Suprapubic skin (tissue), 4 donors: ENCODE results near the gene IL20RA. TPM values are rescaled to one million over a fixed set of nuclear protein-coding genes. Genes with fewer than 3 reads are reported as not detected.

Source experiments
- DNase-seq, 2 donors: peaks; one replicate each; pipeline ENCODE4 v3.0.0-alpha.2; 2019; ENCODE audit warnings: low spot score in 2 of 2
- H3K27ac ChIP-seq: fragments of 200-600 bp; sonication (generic); one replicate; pipeline ENCODE4 v1.5.1; 2019
- H3K27me3 ChIP-seq: fragments of 200-600 bp; sonication (generic); one replicate; pipeline ENCODE4 v1.5.1; 2019
- H3K36me3 ChIP-seq: fragments of 200-600 bp; sonication (generic); one replicate; pipeline ENCODE4 v1.5.1; 2019
- H3K4me1 ChIP-seq: fragments of 200-600 bp; sonication (generic); one replicate; pipeline ENCODE4 v1.5.1; 2019
- H3K4me3 ChIP-seq: fragments of 200-600 bp; sonication (generic); one replicate; pipeline ENCODE4 v1.5.1; 2019; ENCODE audit warnings: mild to moderate bottlenecking
- H3K9me3 ChIP-seq: fragments of 200-600 bp; sonication (generic); one replicate; pipeline ENCODE4 v1.5.1; 2019
- EP300 ChIP-seq: sonication (generic); formaldehyde crosslinking; IDR thresholded peaks from one replicate; pipeline ENCODE4 v1.6.1; 2017; ENCODE audit warnings: antibody characterized with exemption
- POLR2A ChIP-seq, 2 donors: fragments of 450-650 bp; IDR thresholded peaks; one replicate each; pipeline ENCODE4 v1.6.1; 2017; ENCODE audit warnings: antibody characterized with exemption in 2 of 2, mild to moderate bottlenecking in 2 of 2, moderate library complexity in 2 of 2
- POLR2AphosphoS5 ChIP-seq, 3 donors: sonication (generic); formaldehyde crosslinking; IDR thresholded peaks; one replicate each; pipeline ENCODE4 v1.6.1; 2017; ENCODE audit warnings: antibody characterized with exemption in 3 of 3
- WGBS: methylation state at CpG from one replicate; pipeline ENCODE4 v1.1.5; 2018; 5-methylcytosine and 5-hydroxymethylcytosine counted together
- total RNA-seq, 4 donors: library from RNA; depleted of rRNA; stranded (reverse); fragments of >200 nt; gene quantifications; one replicate each; pipeline ENCODE4 v1.1.0, GENCODE V29; 2016
- TF ChIP-seq, protein P1 (sequence below), 2 donors: fragments of 200-600 bp in 1 of 2; fragments of 450-650 bp in 1 of 2; sonication (generic) in 1 of 2; IDR thresholded peaks; one replicate each; pipeline ENCODE4 v1.5.1; 2016 to 2019; ENCODE audit warnings: antibody characterized with exemption in 2 of 2, mild to moderate bottlenecking in 1 of 2, moderate library complexity in 1 of 2

The IL20RA gene
- total RNA-seq, 4 donors from 2014 or later, result 64.4 to 88.8 (median 72.2) TPM

- no peak for DNase-seq
- Histone ChIP-seq H3K27ac (no peak overlapping the region), H3K27me3 (peaks cover 19% of the 10 kb centered on the region), H3K9me3 (peaks cover 6% of the 10 kb centered on the region), H3K4me1 (no peaks in the 10 kb centered on the region), H3K4me3 (no peak overlapping the region), H3K36me3 (no peaks in the 10 kb centered on the region)
- WGBS, result 76% methylated on average over 3 of the region's 5 CpGs
- TF ChIP-seq, protein P1, sequence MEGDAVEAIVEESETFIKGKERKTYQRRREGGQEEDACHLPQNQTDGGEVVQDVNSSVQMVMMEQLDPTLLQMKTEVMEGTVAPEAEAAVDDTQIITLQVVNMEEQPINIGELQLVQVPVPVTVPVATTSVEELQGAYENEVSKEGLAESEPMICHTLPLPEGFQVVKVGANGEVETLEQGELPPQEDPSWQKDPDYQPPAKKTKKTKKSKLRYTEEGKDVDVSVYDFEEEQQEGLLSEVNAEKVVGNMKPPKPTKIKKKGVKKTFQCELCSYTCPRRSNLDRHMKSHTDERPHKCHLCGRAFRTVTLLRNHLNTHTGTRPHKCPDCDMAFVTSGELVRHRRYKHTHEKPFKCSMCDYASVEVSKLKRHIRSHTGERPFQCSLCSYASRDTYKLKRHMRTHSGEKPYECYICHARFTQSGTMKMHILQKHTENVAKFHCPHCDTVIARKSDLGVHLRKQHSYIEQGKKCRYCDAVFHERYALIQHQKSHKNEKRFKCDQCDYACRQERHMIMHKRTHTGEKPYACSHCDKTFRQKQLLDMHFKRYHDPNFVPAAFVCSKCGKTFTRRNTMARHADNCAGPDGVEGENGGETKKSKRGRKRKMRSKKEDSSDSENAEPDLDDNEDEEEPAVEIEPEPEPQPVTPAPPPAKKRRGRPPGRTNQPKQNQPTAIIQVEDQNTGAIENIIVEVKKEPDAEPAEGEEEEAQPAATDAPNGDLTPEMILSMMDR (IDR thresholded peaks at IDR 0.05), result no peak
- no peak for TF ChIP-seq EP300
- no peak for TF ChIP-seq POLR2AphosphoS5 (IDR thresholded peaks at IDR 0.05)
- no peak for TF ChIP-seq POLR2A (IDR thresholded peaks at IDR 0.05)
Observed at GRCh38 chr6:137070303-137070702, 25.5 kb upstream of the IL20RA start.

- Histone ChIP-seq H3K4me1 (no peaks in the 10 kb centered on the region), H3K27me3 (peaks cover 19% of the 10 kb centered on the region), H3K36me3 (no peaks in the 10 kb centered on the region), H3K9me3 (peaks cover 6% of the 10 kb centered on the region), H3K27ac (no peak overlapping the region), H3K4me3 (no peak overlapping the region)
- no peak for DNase-seq
- WGBS, result 79% methylated on average over 2 of the region's 2 CpGs
- TF ChIP-seq POLR2AphosphoS5 (IDR thresholded peaks at IDR 0.05) (no peak), POLR2A (IDR thresholded peaks at IDR 0.05) (no peak), EP300 (no peak)
- TF ChIP-seq, protein P1 (IDR thresholded peaks at IDR 0.05), result no peak
Observed at GRCh38 chr6:137067399-137067798, 22.6 kb upstream of the IL20RA start.

- 94% methylated on average over 3 of the region's 3 CpGs for WGBS
- no peaks in the 10 kb centered on the region for H3K36me3 ChIP-seq
- H3K4me3 ChIP-seq, result no peak overlapping the region
- no peaks in the 10 kb centered on the region for H3K9me3 ChIP-seq
- no peaks in the 10 kb centered on the region for H3K4me1 ChIP-seq
- no peaks in the 10 kb centered on the region for H3K27me3 ChIP-seq
- H3K27ac ChIP-seq, result no peak overlapping the region
- TF ChIP-seq, protein P1 (IDR thresholded peaks at IDR 0.05), result no peak
- no peak for TF ChIP-seq POLR2AphosphoS5 (IDR thresholded peaks at IDR 0.05)
- TF ChIP-seq POLR2A (IDR thresholded peaks at IDR 0.05), result no peak
- no peak for TF ChIP-seq EP300
- no peak for DNase-seq
Observed at GRCh38 chr6:137058037-137058436, 13.3 kb upstream of the IL20RA start.

GRCh38 chr6:137056121-137056880, 11.5 kb upstream of the IL20RA start:
- Histone ChIP-seq H3K4me3 (no peak overlapping the region), H3K27me3 (peaks cover 5% of the 10 kb centered on the region), H3K27ac (no peak overlapping the region), H3K9me3 (no peaks in the 10 kb centered on the region), H3K4me1 (no peaks in the 10 kb centered on the region), H3K36me3 (no peaks in the 10 kb centered on the region)
- DNase-seq, result no peak
- TF ChIP-seq EP300 (no peak), POLR2AphosphoS5 (IDR thresholded peaks at IDR 0.05) (no peak), POLR2A (IDR thresholded peaks at IDR 0.05) (no peak)
- TF ChIP-seq, protein P1 (IDR thresholded peaks at IDR 0.05), result no peak
- WGBS, result 90% methylated on average over 3 of the region's 3 CpGs

DNA sequence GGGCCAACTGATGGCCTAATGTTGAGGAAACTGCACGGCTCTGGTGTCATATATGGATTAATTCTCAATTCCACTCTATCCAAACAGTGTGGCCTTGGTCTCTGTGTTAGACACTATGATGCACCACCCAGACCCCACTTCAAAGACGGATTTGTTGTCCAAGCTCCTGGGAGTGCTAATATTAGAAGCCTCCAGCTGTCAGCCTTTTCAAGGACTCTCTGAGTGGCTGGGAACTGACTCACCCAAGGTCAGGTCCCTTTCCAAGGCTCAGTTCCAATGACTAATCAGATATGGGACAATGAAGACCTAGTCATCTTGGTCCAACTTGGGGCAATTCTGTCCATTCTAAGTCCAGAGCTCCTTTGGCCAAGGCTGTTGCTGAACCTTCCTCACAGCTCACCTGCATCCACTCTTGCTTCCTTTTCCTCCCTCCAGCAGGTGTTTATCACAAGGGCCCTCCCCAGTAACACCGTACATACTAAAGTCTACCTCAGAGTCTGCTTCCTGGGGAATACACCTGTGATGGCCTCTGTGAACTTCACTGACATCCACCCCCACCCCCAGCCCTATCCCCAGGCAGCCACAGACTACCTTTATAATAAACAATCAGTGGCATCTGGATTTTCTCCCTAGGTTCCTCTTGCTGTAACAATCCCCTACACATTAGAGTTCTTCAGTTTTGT, 7.2 kb upstream of the IL20RA start:
- DNase-seq, result no peak
- Histone ChIP-seq H3K9me3 (no peaks in the 10 kb centered on the region), H3K27ac (no peak overlapping the region), H3K36me3 (no peaks in the 10 kb centered on the region), H3K4me1 (peaks cover 3% of the 10 kb centered on the region), H3K4me3 (no peak overlapping the region), H3K27me3 (peaks cover 5% of the 10 kb centered on the region)
- WGBS, result 82% methylated on average over 3 of the region's 3 CpGs
- TF ChIP-seq EP300 (no peak), POLR2AphosphoS5 (IDR thresholded peaks at IDR 0.05) (no peak), POLR2A (IDR thresholded peaks at IDR 0.05) (no peak)
- TF ChIP-seq, protein P1 (IDR thresholded peaks at IDR 0.05), result no peak
